Astrocyte (in vitro differentiated cells and primary cell): ENCODE results near the gene CALU. TPM values are rescaled to one million over a fixed set of nuclear protein-coding genes. Genes with fewer than 3 reads are reported as not detected.

Source experiments
- DNase-seq: peaks from one replicate; pipeline ENCODE4 v3.0.0-alpha.2; 2010; ENCODE audit warnings: low read depth
- FAIRE-seq: peaks from 2 replicates; lab custom pipeline; 2011; peaks lifted over from hg19 to GRCh38; lab: Jason Lieb, UNC
- H2AFZ ChIP-seq: 2 replicates; pipeline ENCODE4 v1.6.0; 2012; ENCODE audit warnings: low read depth, low read length, inconsistent platforms
- H3K27ac ChIP-seq: 2 replicates; pipeline ENCODE4 v1.5.1; 2011; ENCODE audit warnings: low read depth, low read length, inconsistent platforms
- H3K27me3 ChIP-seq: 2 replicates; pipeline ENCODE4 v1.6.0; 2011; ENCODE audit warnings: low read length, inconsistent platforms; ENCODE audit not compliant: insufficient read depth
- H3K36me3 ChIP-seq: 2 replicates; pipeline ENCODE4 v1.5.1; 2011; ENCODE audit warnings: low read length, inconsistent platforms; ENCODE audit not compliant: insufficient read depth
- H3K4me1 ChIP-seq: 2 replicates; pipeline ENCODE4 v1.5.1; 2011; ENCODE audit warnings: low read length, inconsistent platforms; ENCODE audit not compliant: insufficient read depth
- H3K4me2 ChIP-seq: 2 replicates; pipeline ENCODE4 v1.6.0; 2012; ENCODE audit warnings: low read length, inconsistent platforms
- H3K4me3 ChIP-seq: 2 replicates; pipeline ENCODE4 v1.5.1; 2011; ENCODE audit warnings: low read depth, mild to moderate bottlenecking, low read length, inconsistent platforms; ENCODE audit not compliant: insufficient read depth
- H3K79me2 ChIP-seq: 2 replicates; pipeline ENCODE4 v1.6.0; 2012; ENCODE audit warnings: mild to moderate bottlenecking, low read length, inconsistent platforms; ENCODE audit not compliant: insufficient read depth
- H3K9ac ChIP-seq: 2 replicates; pipeline ENCODE4 v1.6.0; 2012; ENCODE audit warnings: mild to moderate bottlenecking, low read length, inconsistent platforms
- H3K9me3 ChIP-seq: 2 replicates; pipeline ENCODE4 v1.5.1; 2012; ENCODE audit warnings: low read depth, mild to moderate bottlenecking, low read length, inconsistent platforms; ENCODE audit not compliant: insufficient read depth
- H4K20me1 ChIP-seq: 2 replicates; pipeline ENCODE4 v1.6.0; 2012; ENCODE audit warnings: low read length, inconsistent platforms; ENCODE audit not compliant: insufficient read depth
- H3K27ac Mint-ChIP-seq: one replicate; pipeline ENCODE4 v1.8.0; 2021; ENCODE audit warnings: mild to moderate bottlenecking, mixed read lengths; ENCODE audit not compliant: unreplicated experiment
- H3K27me3 Mint-ChIP-seq: one replicate; pipeline ENCODE4 v1.8.0; 2021; ENCODE audit warnings: low read depth, mixed read lengths; ENCODE audit not compliant: unreplicated experiment
- H3K36me3 Mint-ChIP-seq: one replicate; pipeline ENCODE4 v1.8.0; 2021; ENCODE audit warnings: low read depth, mixed read lengths; ENCODE audit not compliant: unreplicated experiment
- H3K4me1 Mint-ChIP-seq: one replicate; pipeline ENCODE4 v1.8.0; 2021; ENCODE audit warnings: low read depth, mixed read lengths; ENCODE audit not compliant: unreplicated experiment
- H3K4me3 Mint-ChIP-seq: one replicate; pipeline ENCODE4 v1.8.0; 2021; ENCODE audit warnings: mild to moderate bottlenecking, moderate library complexity, mixed read lengths; ENCODE audit not compliant: unreplicated experiment
- H3K9me3 Mint-ChIP-seq: one replicate; pipeline ENCODE4 v1.8.0; 2021; ENCODE audit warnings: mild to moderate bottlenecking, mixed read lengths; ENCODE audit not compliant: unreplicated experiment
- EZH2 ChIP-seq: IDR thresholded peaks from 2 replicates; pipeline ENCODE4 v1.6.1; 2012; ENCODE audit warnings: mild to moderate bottlenecking, low read length, inconsistent platforms; ENCODE audit not compliant: insufficient read depth
- total RNA-seq: library from RNA; stranded (reverse); gene quantifications from 2 replicates; pipeline ENCODE4 v1.2.1, GENCODE V29; 2021
- TF ChIP-seq, protein P1 (sequence below): IDR thresholded peaks from 2 replicates; pipeline ENCODE4 v1.5.1; 2011; ENCODE audit warnings: low read depth, mild to moderate bottlenecking, inconsistent platforms, low read length, moderate library complexity; ENCODE audit not compliant: insufficient read depth

CALU gene
- total RNA-seq, 1 donor from 2014 or later, result 670 TPM

DNA sequence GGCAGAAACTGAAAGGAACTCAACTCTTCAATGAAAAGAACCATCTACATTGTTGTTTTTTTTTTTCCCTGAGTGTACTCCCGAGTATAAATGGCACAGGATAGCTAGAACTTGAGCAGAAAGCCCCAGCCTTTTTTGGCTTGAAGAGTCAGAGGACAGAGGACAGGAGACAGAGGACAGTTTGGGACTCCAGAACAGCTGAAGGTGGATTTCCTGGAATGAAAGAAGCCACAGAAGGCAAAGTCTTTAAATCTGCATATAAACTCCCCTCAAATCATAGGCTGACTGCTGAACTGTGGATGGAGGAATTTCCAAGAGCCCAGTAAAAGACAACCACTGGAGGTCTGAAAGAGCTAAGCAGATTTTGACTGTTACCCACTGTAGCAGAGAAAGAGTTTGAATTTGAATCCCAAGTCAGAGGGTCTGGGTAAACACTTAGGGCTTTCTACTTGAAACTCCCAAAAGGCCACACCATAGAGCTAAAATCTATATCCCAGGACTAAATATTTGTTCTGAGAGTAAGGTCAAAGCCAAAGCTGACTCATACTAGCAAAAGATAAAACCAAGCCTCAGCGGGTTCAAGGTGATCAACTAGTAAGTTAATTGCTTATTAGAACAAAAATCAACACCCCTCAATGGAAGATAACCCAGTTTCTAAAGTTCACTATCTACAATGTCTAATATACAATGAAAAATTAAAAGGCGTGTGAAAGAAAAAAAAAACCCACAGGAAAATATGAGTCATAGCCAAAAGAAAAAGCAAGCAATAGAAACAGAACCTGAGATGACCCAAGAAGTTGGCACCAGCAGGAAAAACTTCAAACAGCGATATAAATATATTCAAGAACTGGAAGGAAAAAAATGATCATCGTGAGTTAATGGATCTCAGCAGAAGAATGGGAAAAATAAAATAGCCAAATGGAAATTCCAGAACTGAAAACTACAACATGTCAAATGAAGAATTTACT, 38.3 kb downstream of the CALU start:
- no peaks in the 10 kb centered on the region for H3K27me3 ChIP-seq
- H3K4me1 ChIP-seq, result no peaks in the 10 kb centered on the region
- TF ChIP-seq, protein P1, sequence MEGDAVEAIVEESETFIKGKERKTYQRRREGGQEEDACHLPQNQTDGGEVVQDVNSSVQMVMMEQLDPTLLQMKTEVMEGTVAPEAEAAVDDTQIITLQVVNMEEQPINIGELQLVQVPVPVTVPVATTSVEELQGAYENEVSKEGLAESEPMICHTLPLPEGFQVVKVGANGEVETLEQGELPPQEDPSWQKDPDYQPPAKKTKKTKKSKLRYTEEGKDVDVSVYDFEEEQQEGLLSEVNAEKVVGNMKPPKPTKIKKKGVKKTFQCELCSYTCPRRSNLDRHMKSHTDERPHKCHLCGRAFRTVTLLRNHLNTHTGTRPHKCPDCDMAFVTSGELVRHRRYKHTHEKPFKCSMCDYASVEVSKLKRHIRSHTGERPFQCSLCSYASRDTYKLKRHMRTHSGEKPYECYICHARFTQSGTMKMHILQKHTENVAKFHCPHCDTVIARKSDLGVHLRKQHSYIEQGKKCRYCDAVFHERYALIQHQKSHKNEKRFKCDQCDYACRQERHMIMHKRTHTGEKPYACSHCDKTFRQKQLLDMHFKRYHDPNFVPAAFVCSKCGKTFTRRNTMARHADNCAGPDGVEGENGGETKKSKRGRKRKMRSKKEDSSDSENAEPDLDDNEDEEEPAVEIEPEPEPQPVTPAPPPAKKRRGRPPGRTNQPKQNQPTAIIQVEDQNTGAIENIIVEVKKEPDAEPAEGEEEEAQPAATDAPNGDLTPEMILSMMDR, result no peak
- no peak for TF ChIP-seq EZH2
- no peaks in the 10 kb centered on the region for H3K9me3 ChIP-seq
- no peak overlapping the region for H3K4me2 ChIP-seq
- H3K27ac Mint-ChIP-seq, result peak overlapping the region; percentile 69
- no peaks in the 10 kb centered on the region for H3K79me2 ChIP-seq
- peaks cover 21% of the 10 kb centered on the region for H3K36me3 ChIP-seq
- H3K36me3 Mint-ChIP-seq, result peaks cover 22% of the 10 kb centered on the region
- no peak overlapping the region for H3K4me3 Mint-ChIP-seq
- H3K4me1 Mint-ChIP-seq, result no peaks in the 10 kb centered on the region
- H2AFZ ChIP-seq, result no peak overlapping the region
- H3K27me3 Mint-ChIP-seq, result no peaks in the 10 kb centered on the region
- H4K20me1 ChIP-seq, result peaks cover 22% of the 10 kb centered on the region
- H3K9me3 Mint-ChIP-seq, result peaks cover 15% of the 10 kb centered on the region
- peak overlapping the region; percentile 47 for H3K27ac ChIP-seq
- FAIRE-seq (no peak), DNase-seq (peak; percentile 58)
- H3K9ac ChIP-seq, result no peak overlapping the region
- H3K4me3 ChIP-seq, result no peak overlapping the region

DNA sequence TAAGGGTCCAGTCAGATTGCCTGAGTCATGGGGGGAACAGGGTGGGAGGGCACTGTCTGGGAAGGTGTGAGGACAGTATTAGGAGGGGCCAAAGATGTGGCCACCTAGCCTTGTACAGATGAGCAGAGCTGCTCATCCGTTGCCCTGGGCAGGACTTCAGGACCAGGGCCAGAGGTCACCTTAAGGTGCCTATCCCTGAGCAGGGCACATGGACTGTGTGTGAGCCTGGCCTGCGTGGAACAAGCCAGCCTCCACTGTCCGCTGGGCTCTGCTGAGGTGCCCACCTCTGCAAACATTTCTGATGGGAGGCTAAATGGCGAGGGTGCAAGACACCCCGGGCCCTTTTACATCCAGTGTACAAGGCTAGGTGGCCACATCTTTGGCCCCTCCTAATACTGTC, 39.8 kb downstream of the CALU start:
- H3K4me2 ChIP-seq, result no peak overlapping the region
- H3K27ac Mint-ChIP-seq, result no peak overlapping the region
- no peaks in the 10 kb centered on the region for H3K79me2 ChIP-seq
- H3K9me3 Mint-ChIP-seq, result peaks cover 23% of the 10 kb centered on the region
- no peak overlapping the region for H3K27ac ChIP-seq
- TF ChIP-seq, protein P1, result no peak
- no peak for TF ChIP-seq EZH2
- H3K4me1 ChIP-seq, result no peaks in the 10 kb centered on the region
- peaks cover 18% of the 10 kb centered on the region for H3K36me3 Mint-ChIP-seq
- no peak for FAIRE-seq
- DNase-seq, result no peak
- H3K9me3 ChIP-seq, result no peaks in the 10 kb centered on the region
- H3K9ac ChIP-seq, result no peak overlapping the region
- H3K27me3 ChIP-seq, result no peaks in the 10 kb centered on the region
- no peak overlapping the region for H3K4me3 ChIP-seq
- H3K4me1 Mint-ChIP-seq, result no peaks in the 10 kb centered on the region
- no peak overlapping the region for H2AFZ ChIP-seq
- H3K27me3 Mint-ChIP-seq, result no peaks in the 10 kb centered on the region
- H4K20me1 ChIP-seq, result peaks cover 11% of the 10 kb centered on the region
- H3K36me3 ChIP-seq, result peaks cover 10% of the 10 kb centered on the region
- no peak overlapping the region for H3K4me3 Mint-ChIP-seq

DNA sequence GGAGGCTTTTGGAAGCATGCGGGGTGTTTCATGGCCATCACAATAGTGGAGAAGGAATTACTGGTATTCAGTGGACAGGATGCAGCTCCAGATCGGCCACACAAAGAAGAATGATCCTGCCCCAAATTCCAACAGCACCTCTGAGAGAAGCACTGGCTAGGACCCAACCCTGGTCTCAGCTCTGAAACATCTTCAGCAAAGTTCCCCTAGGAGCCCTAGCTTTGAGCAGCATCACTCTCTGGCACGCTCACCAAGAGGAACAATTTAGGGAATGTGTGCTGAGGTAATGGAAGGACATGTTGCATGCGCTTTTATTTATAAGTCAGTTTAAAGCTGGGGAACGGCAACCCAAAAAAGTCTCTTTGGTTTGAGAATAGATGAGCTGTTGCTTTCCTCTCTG, 42.0 kb downstream of the CALU start:
- DNase-seq (peak; percentile 74), FAIRE-seq (no peak)
- H3K36me3 Mint-ChIP-seq, result peaks cover 9% of the 10 kb centered on the region
- peaks cover 20% of the 10 kb centered on the region for H3K9me3 Mint-ChIP-seq
- Histone ChIP-seq H3K4me1 (no peaks in the 10 kb centered on the region), H3K4me3 (no peak overlapping the region), H3K79me2 (no peaks in the 10 kb centered on the region), H3K36me3 (no peaks in the 10 kb centered on the region), H4K20me1 (no peaks in the 10 kb centered on the region), H3K27me3 (no peaks in the 10 kb centered on the region), H3K9ac (no peak overlapping the region), H3K27ac (no peak overlapping the region), H3K4me2 (no peak overlapping the region), H3K9me3 (no peaks in the 10 kb centered on the region), H2AFZ (no peak overlapping the region)
- no peaks in the 10 kb centered on the region for H3K4me1 Mint-ChIP-seq
- H3K27ac Mint-ChIP-seq, result no peak overlapping the region
- no peak overlapping the region for H3K4me3 Mint-ChIP-seq
- TF ChIP-seq, protein P1, result no peak
- TF ChIP-seq EZH2, result no peak
- no peaks in the 10 kb centered on the region for H3K27me3 Mint-ChIP-seq
